Epithelial cell of esophagus (primary cell): ENCODE measurements around the gene WDR53.
"Not testable (repeated sequence)": the region's sequence is repeated elsewhere in the genome, so short reads cannot be mapped to it uniquely, and the experiment has no call there.

ENCODE experiments used
- DNase-seq: peaks from one replicate; pipeline ENCODE4 v3.0.0; 2010; ENCODE audit warnings: low read depth
- H3K4me3 ChIP-seq: 2 replicates; pipeline ENCODE4 v1.5.1; 2011; ENCODE audit warnings: mild to moderate bottlenecking, low read length, control low read depth
- CTCF ChIP-seq: IDR thresholded peaks from 2 replicates; pipeline ENCODE4 v1.5.1; 2011; ENCODE audit warnings: low read depth, mild to moderate bottlenecking, low read length, control low read depth, inconsistent platforms; ENCODE audit not compliant: insufficient read depth; ENCODE audit errors: missing control alignments

The WDR53 gene

GRCh38 chr3:196568246-196569002, at the start of gene WDR53, which contains the start of gene FBXO45:
WDR53 (minus strand) TSS chr3:196568554; CDS start chr3:196561475, 7,079 bp downstream.
FBXO45 (plus strand) TSS chr3:196568660; CDS start chr3:196568985, 325 bp downstream.
- no peak for TF ChIP-seq CTCF

DNA sequence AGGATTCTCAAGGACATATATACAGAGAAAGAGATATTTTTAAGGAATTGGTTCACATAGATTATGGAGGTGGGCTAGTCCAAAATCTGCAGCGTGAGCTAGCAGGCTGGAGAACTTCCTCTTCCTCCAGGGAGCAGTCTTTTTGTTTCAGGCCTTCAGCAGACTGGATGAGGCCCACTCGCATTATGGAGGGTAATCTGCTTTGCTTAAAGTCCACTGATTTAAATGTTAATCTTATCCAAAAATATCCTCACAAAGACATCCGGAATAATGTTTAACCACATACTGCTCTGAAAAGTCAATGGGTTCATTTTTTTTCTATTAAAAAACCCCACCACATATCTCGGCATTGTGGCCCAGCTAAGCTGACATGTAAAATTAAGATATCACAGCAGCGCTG, 48.9 kb upstream of the WDR53 start:
- H3K4me3 ChIP-seq, result no peak overlapping the region
- TF ChIP-seq CTCF, result no peak
- DNase-seq, result no peak

More at GRCh38 chr3:196568246-196569002, at the start of gene WDR53, which contains the start of gene FBXO45:
- DNase-seq, result peak; percentile 98
- peak within 1 kb of the TSS; percentile 93 for H3K4me3 ChIP-seq

DNA sequence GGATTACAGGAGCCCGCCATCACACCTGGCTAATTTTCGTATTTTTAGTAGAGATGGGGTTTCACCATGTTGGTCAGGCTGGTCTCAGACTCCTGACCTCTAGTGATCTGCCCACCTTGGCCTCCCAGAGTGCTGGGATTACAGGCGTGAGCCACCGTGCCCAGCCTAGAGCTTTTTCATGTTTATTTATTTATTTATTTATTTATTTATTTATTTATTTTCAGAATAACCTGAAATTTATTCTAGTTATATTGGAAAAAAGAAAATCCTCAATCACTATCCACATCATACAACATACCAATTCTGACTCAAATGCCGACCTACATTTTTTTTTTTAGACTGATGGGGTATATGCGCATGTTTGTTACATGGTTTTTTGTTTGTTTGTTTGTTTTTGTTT, 46.9 kb upstream of the WDR53 start:
- H3K4me3 ChIP-seq, DNase-seq: not testable (repeated sequence)

DNA sequence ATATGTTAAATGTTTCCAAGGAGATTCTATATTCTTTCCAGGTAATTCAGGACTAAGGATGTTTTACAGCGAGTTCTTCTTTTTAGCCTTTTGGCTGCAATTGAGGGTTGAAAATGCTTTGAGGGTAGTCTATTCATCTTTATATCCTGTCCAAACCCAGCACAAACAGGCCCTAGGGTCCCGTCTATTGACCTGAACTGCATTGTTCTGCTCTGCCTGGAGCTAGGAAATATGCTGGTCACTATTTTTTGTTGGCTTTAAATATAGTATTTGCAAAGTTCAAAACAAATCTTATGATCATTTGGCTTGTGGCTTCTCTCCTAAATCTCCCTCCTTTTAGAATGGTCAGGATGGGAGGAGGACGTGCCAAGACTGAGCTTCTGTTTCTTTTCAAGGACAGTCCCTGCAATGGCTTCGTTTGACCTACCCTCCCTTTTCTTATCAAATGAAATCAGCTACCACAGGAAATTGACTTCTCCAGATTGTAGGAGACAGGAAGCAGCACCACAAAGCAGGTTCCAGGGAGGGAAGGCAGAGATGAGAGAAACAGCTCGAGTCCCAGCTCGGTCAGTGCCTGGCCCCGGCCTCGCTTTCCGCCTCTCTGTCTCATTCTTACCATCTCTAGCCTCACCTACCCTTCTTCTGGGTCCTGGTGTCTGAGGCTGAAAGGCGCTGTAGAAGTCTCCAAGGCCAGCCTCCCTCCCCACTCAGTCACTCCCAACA, 43.6 kb upstream of the WDR53 start:
- no peak for DNase-seq
- no peak overlapping the region for H3K4me3 ChIP-seq
- no peak for TF ChIP-seq CTCF

DNA sequence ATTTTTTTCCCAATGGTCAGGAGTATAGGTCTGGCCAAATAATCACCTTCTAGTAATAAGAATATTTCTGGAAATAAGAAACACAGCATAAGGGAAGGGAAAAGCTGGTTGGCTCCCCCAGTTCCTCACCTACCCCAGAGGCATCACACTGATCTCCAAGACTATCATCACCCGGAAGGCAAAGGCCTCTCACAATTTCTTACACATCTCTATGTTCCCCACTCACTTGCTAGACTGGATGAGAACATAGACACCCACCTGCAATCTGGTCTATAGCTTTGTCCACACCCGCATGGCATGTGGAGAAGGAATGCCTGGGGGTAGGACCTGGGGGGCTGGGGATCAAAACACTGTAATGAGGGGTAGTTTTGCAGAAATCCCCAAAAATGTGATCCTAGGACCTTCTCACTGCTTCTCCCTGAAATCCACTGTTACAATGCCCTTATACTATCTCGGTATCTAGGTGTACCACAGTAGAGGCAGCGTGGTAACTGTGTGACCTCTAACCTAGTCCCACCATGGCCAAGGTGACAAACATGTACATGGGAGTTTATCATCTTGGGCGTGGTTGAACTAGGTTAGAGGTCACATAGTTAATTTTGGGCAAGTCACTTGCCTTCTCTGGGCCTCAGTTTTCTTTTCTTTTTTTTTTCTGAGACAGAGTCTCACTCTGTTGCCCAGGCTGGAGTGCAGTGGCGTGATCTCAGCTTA, 41.6 kb upstream of the WDR53 start:
- H3K4me3 ChIP-seq, result no peak overlapping the region
- TF ChIP-seq CTCF, result no peak
- DNase-seq, result no peak

DNA sequence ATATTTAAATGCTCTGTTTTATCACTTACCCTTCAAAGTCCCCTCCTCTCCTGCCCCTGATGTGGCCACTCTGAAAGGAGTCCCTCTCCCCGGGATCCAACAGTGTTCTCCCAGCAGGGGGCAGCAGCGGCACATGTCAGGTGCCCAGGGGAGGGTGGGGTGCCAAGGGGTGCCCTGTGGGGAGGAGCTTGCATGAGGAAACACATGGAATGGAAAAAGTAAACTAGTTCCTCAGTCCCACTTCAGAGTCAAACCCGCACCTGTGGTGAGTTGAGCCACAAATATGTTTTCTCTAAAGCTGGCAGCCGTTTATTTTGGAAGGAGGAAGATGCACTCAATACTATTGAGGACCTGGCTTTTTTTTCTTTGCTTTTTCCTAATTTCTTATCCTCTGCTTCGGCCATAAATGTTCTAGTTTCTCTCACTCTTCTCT, 41.0 kb upstream of the WDR53 start:
- peak; percentile 86 for TF ChIP-seq CTCF
- H3K4me3 ChIP-seq, result no peak overlapping the region

DNA sequence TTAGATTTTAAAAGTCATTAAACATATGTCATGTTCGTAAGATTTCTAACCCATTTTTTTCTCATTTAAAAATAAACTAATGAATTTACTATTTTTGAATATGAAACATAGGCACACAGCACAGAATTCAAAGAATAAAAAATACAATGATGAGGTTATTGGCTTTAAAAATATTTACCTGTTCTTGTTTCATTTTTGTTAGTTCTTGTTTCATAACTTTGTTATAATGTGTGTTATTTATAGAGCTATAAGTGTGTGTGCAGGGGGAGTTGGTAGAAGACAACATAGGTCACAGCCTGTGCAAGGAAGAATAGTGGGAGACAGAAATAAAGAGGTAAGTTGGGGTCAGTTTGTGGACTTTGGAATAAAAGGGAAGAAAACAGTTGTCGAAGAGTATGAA, 40.3 kb upstream of the WDR53 start:
- no peak for TF ChIP-seq CTCF
- no peak for DNase-seq
- H3K4me3 ChIP-seq, result no peak overlapping the region

More for the DNA sequence above, 41.0 kb upstream of the WDR53 start:
- peak; percentile 81 for DNase-seq
